IMR-90 (cell line): Measurements from ENCODE around the gene LRIT1. TPM values are rescaled to one million over a fixed set of nuclear protein-coding genes. Genes with fewer than 3 reads are reported as not detected.

Experiments used
- ATAC-seq: fragments of 200-7000 bp; cut with Tn5 transposase; 2 replicates; pipeline ENCODE4 v1.9.1; 2020; ENCODE audit warnings: low read depth, mild to moderate bottlenecking, moderate library complexity
- BruUV-seq: library from RNA; stranded (reverse); fragments of 400-500 nt; replicated peaks from 2 replicates; lab custom pipeline; 2021; lab: Mats Ljungman, UMichigan
- CTCF ChIA-PET: fragments of 300-600 bp; formaldehyde crosslinking; extraction: SDS; loops from one replicate; lab custom pipeline; 2021; ENCODE audit warnings: antibody characterized with exemption; lab: Yijun Ruan, JAX
- POLR2A ChIA-PET: fragments of 300-600 bp; sonication (Branson Sonifier 250); formaldehyde crosslinking; loops from one replicate; lab custom pipeline; 2022; ENCODE audit warnings: antibody characterized with exemption; ENCODE audit not compliant: unreplicated experiment; lab: Charles Lee
- DNase-seq: peaks from one replicate; pipeline ENCODE4 v3.0.0; 2013
- H2AFZ ChIP-seq: replicated peaks from 2 replicates; pipeline ENCODE3; 2013; ENCODE audit warnings: low read length, mild to moderate bottlenecking; ENCODE audit not compliant: poor library complexity
- H2AK5ac ChIP-seq: 2 replicates; pipeline ENCODE4 v1.6.1; 2013; ENCODE audit warnings: low read depth, low read length, inconsistent platforms
- H2AK9ac ChIP-seq: replicated peaks from 2 replicates; pipeline ENCODE3; 2013; ENCODE audit warnings: mild to moderate bottlenecking, low read depth, low read length, moderate library complexity; ENCODE audit not compliant: poor library complexity
- H2BK120ac ChIP-seq: 2 replicates; pipeline ENCODE4 v1.6.1; 2013; ENCODE audit warnings: low read depth, low read length, inconsistent platforms
- H2BK15ac ChIP-seq: 3 replicates; pipeline ENCODE4 v1.6.1; 2013; ENCODE audit warnings: low read depth, low read length, inconsistent platforms
- H2BK20ac ChIP-seq: 2 replicates; pipeline ENCODE4 v1.6.1; 2013; ENCODE audit warnings: low read depth, mild to moderate bottlenecking, inconsistent platforms, low read length, moderate library complexity
- H2BK5ac ChIP-seq: 2 replicates; pipeline ENCODE4 v1.6.1; 2013; ENCODE audit warnings: mild to moderate bottlenecking, low read depth, low read length, inconsistent platforms; ENCODE audit not compliant: poor library complexity, severe bottlenecking
- H3K14ac ChIP-seq: replicated peaks from 2 replicates; pipeline ENCODE4 v1.6.1; 2013; ENCODE audit warnings: low read depth, low read length, inconsistent platforms
- H3K18ac ChIP-seq: 2 replicates; pipeline ENCODE4 v1.6.1; 2013; ENCODE audit warnings: low read depth, low read length, control low read depth
- H3K23ac ChIP-seq: 2 replicates; pipeline ENCODE4 v1.6.1; 2013; ENCODE audit warnings: low read depth, low read length, inconsistent platforms
- H3K27ac ChIP-seq: 2 replicates; pipeline ENCODE4 v1.5.1; 2013; ENCODE audit warnings: mild to moderate bottlenecking, control low read depth, low read length; ENCODE audit not compliant: insufficient read depth
- H3K27me3 ChIP-seq: 2 replicates; pipeline ENCODE4 v1.6.1; 2013; ENCODE audit warnings: low read length; ENCODE audit not compliant: control insufficient read depth, insufficient read depth
- H3K36me3 ChIP-seq: 2 replicates; pipeline ENCODE4 v1.6.1; 2013; ENCODE audit warnings: low read length, mixed read lengths; ENCODE audit not compliant: control insufficient read depth, insufficient read depth
- H3K4ac ChIP-seq: 2 replicates; pipeline ENCODE4 v1.6.1; 2013; ENCODE audit warnings: low read depth, low read length, inconsistent platforms
- H3K4me1 ChIP-seq: 2 replicates; pipeline ENCODE4 v1.6.1; 2013; ENCODE audit warnings: low read length, mixed read lengths; ENCODE audit not compliant: control insufficient read depth, insufficient read depth
- H3K4me2 ChIP-seq: 2 replicates; pipeline ENCODE4 v1.6.1; 2013; ENCODE audit warnings: low read depth, mild to moderate bottlenecking, control low read depth, low read length, moderate library complexity
- H3K4me3 ChIP-seq: 2 replicates; pipeline ENCODE4 v1.5.1; 2013; ENCODE audit warnings: low read depth, mild to moderate bottlenecking, control low read depth, low read length, moderate library complexity; ENCODE audit not compliant: insufficient read depth
- H3K56ac ChIP-seq: 2 replicates; pipeline ENCODE4 v1.6.1; 2013; ENCODE audit warnings: low read length, inconsistent platforms; ENCODE audit not compliant: insufficient read depth; ENCODE audit errors: extremely low read depth
- H3K79me1 ChIP-seq, 2 experiments: 2 replicates each; pipeline ENCODE4 v1.6.1; 2013; ENCODE audit warnings: low read length in 2 of 2, inconsistent platforms in 1 of 2, low read depth in 1 of 2
- H3K9ac ChIP-seq: 2 replicates; pipeline ENCODE4 v1.6.1; 2013; ENCODE audit warnings: low read depth, low read length, control low read depth
- H3K9me1 ChIP-seq: 2 replicates; pipeline ENCODE4 v1.6.1; 2013; ENCODE audit warnings: low read length, inconsistent platforms; ENCODE audit not compliant: insufficient read depth
- H3K9me3 ChIP-seq: 2 replicates; pipeline ENCODE4 v1.6.1; 2013; ENCODE audit warnings: low read length; ENCODE audit not compliant: control insufficient read depth, insufficient read depth
- H4K20me1 ChIP-seq: 2 replicates; pipeline ENCODE4 v1.6.1; 2013; ENCODE audit warnings: low read length, inconsistent platforms; ENCODE audit not compliant: insufficient read depth
- H4K5ac ChIP-seq: 2 replicates; pipeline ENCODE4 v1.6.1; 2013; ENCODE audit warnings: mild to moderate bottlenecking, low read depth, low read length, control low read depth
- H4K8ac ChIP-seq, 2 experiments: 2 replicates each; pipeline ENCODE4 v1.6.1; 2013; ENCODE audit warnings: low read depth in 2 of 2, low read length in 2 of 2, control low read depth in 1 of 2, inconsistent platforms in 1 of 2
- H4K91ac ChIP-seq: 2 replicates; pipeline ENCODE4 v1.6.1; 2013; ENCODE audit warnings: low read depth, low read length, inconsistent platforms; ENCODE audit not compliant: insufficient read depth
- BHLHE40 ChIP-seq: fragments of 150-350 bp; IDR thresholded peaks from 2 replicates; pipeline ENCODE4 v1.6.1; 2016; ENCODE audit warnings: mild to moderate bottlenecking, low read depth, low read length
- CEBPB ChIP-seq: IDR thresholded peaks from 2 replicates; pipeline ENCODE4 v1.6.1; 2012; ENCODE audit warnings: low read depth, low read length, improper control_type of control experiment
- CHD1 ChIP-seq: IDR thresholded peaks from 2 replicates; pipeline ENCODE4 v1.6.1; 2012; ENCODE audit warnings: low read depth, low read length, improper control_type of control experiment
- FOS ChIP-seq: fragments of 150-350 bp; IDR thresholded peaks from 2 replicates; pipeline ENCODE4 v1.6.1; 2016; ENCODE audit warnings: low read depth, low read length
- MAFK ChIP-seq: IDR thresholded peaks from 2 replicates; pipeline ENCODE4 v1.6.1; 2012; ENCODE audit warnings: low read depth, low read length, improper control_type of control experiment
- MAZ ChIP-seq: IDR thresholded peaks from 2 replicates; pipeline ENCODE4 v1.6.1; 2012; ENCODE audit warnings: low read depth, mild to moderate bottlenecking, low read length, improper control_type of control experiment, moderate library complexity, borderline replicate concordance
- MXI1 ChIP-seq: IDR thresholded peaks from 2 replicates; pipeline ENCODE4 v1.6.1; 2012; ENCODE audit warnings: low read depth, mild to moderate bottlenecking, low read length, moderate library complexity, borderline replicate concordance
- NFE2L2 ChIP-seq: fragments of 150-350 bp; IDR thresholded peaks from 2 replicates; pipeline ENCODE4 v1.6.1; 2016; ENCODE audit warnings: low read depth, mild to moderate bottlenecking, low read length
- POLR2A ChIP-seq: IDR thresholded peaks from 2 replicates; pipeline ENCODE4 v1.6.1; 2012; ENCODE audit warnings: mild to moderate bottlenecking, low read depth, low read length
- RAD21 ChIP-seq: IDR thresholded peaks from 2 replicates; pipeline ENCODE4 v1.6.1; 2012; ENCODE audit warnings: low read length, improper control_type of control experiment
- RCOR1 ChIP-seq: IDR thresholded peaks from 2 replicates; pipeline ENCODE4 v1.6.1; 2012; ENCODE audit warnings: mild to moderate bottlenecking, low read length, improper control_type of control experiment; ENCODE audit not compliant: insufficient replicate concordance
- RFX5 ChIP-seq: IDR thresholded peaks from 2 replicates; pipeline ENCODE4 v1.8.0; 2012; ENCODE audit warnings: low read depth, mild to moderate bottlenecking, low read length, moderate library complexity
- SMC3 ChIP-seq: fragments of 150-350 bp; IDR thresholded peaks from 2 replicates; pipeline ENCODE4 v1.6.1; 2016; ENCODE audit warnings: low read depth, mild to moderate bottlenecking, antibody characterized with exemption, low read length, moderate library complexity
- WGBS, 2 experiments: methylation state at CpG; one replicate each; pipeline versions ENCODE4 v1.1.5 to v1.1.7; 2013; ENCODE audit warnings: missing lambda C conversion rate in 2 of 2; ENCODE audit not compliant: insufficient read length in 1 of 2; ENCODE audit errors: extremely low coverage in 2 of 2; 5-methylcytosine and 5-hydroxymethylcytosine counted together
- dilution Hi-C: fragments of 300-500 bp; cut with HindIII; formaldehyde crosslinking; loops from one replicate; pipeline ENCODE4 v1.14.3; 2018; ENCODE audit warnings: low sequenced_read_pairs; ENCODE audit not compliant: unreplicated experiment
- in situ Hi-C: fragments of 300-500 bp; cut with MboI; formaldehyde crosslinking; loops from 3 replicates; pipeline ENCODE4 v1.14.3; 2019; ENCODE audit warnings: low sequenced_read_pairs, inconsistent platforms, mixed read lengths
- intact Hi-C: fragments of 100-400 bp; cut with micrococcal nuclease; formaldehyde crosslinking; loops from 2 replicates; pipeline ENCODE4 v1.10.0; 2022
- polyA plus RNA-seq, 3 experiments: library from polyadenylated mRNA; depleted of rRNA; stranded (reverse); fragments of >200 nt; gene quantifications; 2 replicates each; pipeline ENCODE4 v1.2.3, GENCODE V29; 2012; ENCODE audit warnings: low replicate concordance in 1 of 3
- total RNA-seq: library from RNA; depleted of rRNA; stranded (reverse); fragments of >200 nt; gene quantifications from 2 replicates; pipeline ENCODE4 v1.2.3, GENCODE V29; 2012
- TF ChIP-seq, protein P1 (sequence below): fragments of 150-350 bp; IDR thresholded peaks from 2 replicates; pipeline ENCODE4 v1.6.1; 2016; ENCODE audit warnings: low read depth, mild to moderate bottlenecking, low read length, moderate library complexity, borderline replicate concordance
- TF ChIP-seq, protein P2 (sequence below): fragments of 150-350 bp; IDR thresholded peaks from 2 replicates; pipeline ENCODE4 v1.6.1; 2017; ENCODE audit warnings: mild to moderate bottlenecking, antibody characterized with exemption, low read length, low read depth
- TF ChIP-seq, protein P3 (sequence below): conservative IDR thresholded peaks from 2 replicates; pipeline ENCODE4 v1.5.1; 2012; ENCODE audit warnings: mild to moderate bottlenecking, low read depth, low read length, improper control_type of control experiment

LRIT1 gene
- total and polyA plus RNA-seq, 2 of the 4 experiments (the other 2 are of a cell fraction) = not detected

DNA sequence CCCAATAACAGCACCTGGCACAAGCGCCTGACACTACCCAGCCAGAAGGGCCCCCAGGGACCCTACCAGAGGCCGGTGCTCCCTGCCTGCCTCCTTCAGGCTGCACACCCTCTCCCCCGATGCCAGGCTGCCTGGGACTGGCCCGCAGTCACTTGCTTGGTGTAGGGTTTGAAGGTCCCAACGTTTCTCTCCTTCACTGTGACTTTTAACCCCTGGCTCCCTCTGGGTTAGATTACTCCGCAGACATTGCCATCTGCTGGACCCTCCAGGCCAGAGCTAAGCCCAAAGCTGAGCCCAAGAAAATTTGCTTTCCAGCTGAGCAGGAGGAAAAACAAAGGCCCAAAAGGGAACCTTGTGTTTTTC is 40.1 kb downstream of the LRIT1 start:
- no peak overlapping the region for H3K4me3 ChIP-seq
- POLR2A ChIA-PET = no interaction called here
- H2AK9ac ChIP-seq = no peak overlapping the region
- no TSS peak for BruUV-seq
- H2BK15ac ChIP-seq = no peak overlapping the region
- no peak overlapping the region for H2BK120ac ChIP-seq
- dilution Hi-C loops (no loop called here), intact Hi-C loops (no loop called here), in situ Hi-C loops (no loop called here)
- no peak overlapping the region for H4K91ac ChIP-seq
- no peak for DNase-seq
- H3K4ac ChIP-seq = no peak overlapping the region
- no peak overlapping the region for H3K27ac ChIP-seq
- no peak overlapping the region for H2AFZ ChIP-seq
- no peaks in the 10 kb centered on the region for H3K9me1 ChIP-seq
- no peak overlapping the region for H3K9ac ChIP-seq
- 57% methylated on average over 1 of the region's 6 CpGs; no CpG with 5 or more reads in 1 of the 2 experiments for WGBS, 2 experiments
- no peaks in the 10 kb centered on the region for H3K36me3 ChIP-seq
- H2BK5ac ChIP-seq = no peak overlapping the region
- peaks cover 14% of the 10 kb centered on the region; the same call in 1 of the 2 replicates for H3K27me3 ChIP-seq
- TF ChIP-seq RCOR1 (no peak), CHD1 (no peak), NFE2L2 (no peak), RFX5 (no peak), MAZ (no peak), RAD21 (no peak), MAFK (no peak), FOS (no peak), CEBPB (no peak), MXI1 (no peak), SMC3 (no peak), POLR2A (no peak), BHLHE40 (no peak)
- TF ChIP-seq, protein P1, sequence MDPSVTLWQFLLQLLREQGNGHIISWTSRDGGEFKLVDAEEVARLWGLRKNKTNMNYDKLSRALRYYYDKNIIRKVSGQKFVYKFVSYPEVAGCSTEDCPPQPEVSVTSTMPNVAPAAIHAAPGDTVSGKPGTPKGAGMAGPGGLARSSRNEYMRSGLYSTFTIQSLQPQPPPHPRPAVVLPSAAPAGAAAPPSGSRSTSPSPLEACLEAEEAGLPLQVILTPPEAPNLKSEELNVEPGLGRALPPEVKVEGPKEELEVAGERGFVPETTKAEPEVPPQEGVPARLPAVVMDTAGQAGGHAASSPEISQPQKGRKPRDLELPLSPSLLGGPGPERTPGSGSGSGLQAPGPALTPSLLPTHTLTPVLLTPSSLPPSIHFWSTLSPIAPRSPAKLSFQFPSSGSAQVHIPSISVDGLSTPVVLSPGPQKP = no peak
- TF ChIP-seq, protein P2, sequence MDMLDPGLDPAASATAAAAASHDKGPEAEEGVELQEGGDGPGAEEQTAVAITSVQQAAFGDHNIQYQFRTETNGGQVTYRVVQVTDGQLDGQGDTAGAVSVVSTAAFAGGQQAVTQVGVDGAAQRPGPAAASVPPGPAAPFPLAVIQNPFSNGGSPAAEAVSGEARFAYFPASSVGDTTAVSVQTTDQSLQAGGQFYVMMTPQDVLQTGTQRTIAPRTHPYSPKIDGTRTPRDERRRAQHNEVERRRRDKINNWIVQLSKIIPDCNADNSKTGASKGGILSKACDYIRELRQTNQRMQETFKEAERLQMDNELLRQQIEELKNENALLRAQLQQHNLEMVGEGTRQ = no peak
- TF ChIP-seq, protein P3, sequence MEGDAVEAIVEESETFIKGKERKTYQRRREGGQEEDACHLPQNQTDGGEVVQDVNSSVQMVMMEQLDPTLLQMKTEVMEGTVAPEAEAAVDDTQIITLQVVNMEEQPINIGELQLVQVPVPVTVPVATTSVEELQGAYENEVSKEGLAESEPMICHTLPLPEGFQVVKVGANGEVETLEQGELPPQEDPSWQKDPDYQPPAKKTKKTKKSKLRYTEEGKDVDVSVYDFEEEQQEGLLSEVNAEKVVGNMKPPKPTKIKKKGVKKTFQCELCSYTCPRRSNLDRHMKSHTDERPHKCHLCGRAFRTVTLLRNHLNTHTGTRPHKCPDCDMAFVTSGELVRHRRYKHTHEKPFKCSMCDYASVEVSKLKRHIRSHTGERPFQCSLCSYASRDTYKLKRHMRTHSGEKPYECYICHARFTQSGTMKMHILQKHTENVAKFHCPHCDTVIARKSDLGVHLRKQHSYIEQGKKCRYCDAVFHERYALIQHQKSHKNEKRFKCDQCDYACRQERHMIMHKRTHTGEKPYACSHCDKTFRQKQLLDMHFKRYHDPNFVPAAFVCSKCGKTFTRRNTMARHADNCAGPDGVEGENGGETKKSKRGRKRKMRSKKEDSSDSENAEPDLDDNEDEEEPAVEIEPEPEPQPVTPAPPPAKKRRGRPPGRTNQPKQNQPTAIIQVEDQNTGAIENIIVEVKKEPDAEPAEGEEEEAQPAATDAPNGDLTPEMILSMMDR = no peak
- H2BK20ac ChIP-seq = no peak overlapping the region
- no peaks in the 10 kb centered on the region for H4K20me1 ChIP-seq
- H3K4me2 ChIP-seq = no peak overlapping the region
- no peak overlapping the region for H4K8ac ChIP-seq
- no peaks in the 10 kb centered on the region for H3K79me1 ChIP-seq
- CTCF ChIA-PET = no interaction called here
- no peak overlapping the region for H3K23ac ChIP-seq
- no peak for ATAC-seq
- H3K14ac ChIP-seq = no peak overlapping the region
- H4K5ac ChIP-seq = no peak overlapping the region
- no peak overlapping the region for H2AK5ac ChIP-seq
- H3K9me3 ChIP-seq = no peaks in the 10 kb centered on the region
- H3K4me1 ChIP-seq = no peaks in the 10 kb centered on the region
- H3K18ac ChIP-seq = no peak overlapping the region
- H3K56ac ChIP-seq = no peak overlapping the region
